Right lobe of liver (tissue), 4 donors: ENCODE results near the gene RB1.
"Not testable (repeated sequence)": the region's sequence is repeated elsewhere in the genome, so short reads cannot be mapped to it uniquely, and the experiment has no call there.

Source experiments
- CTCF ChIP-seq, 4 donors: fragments of 200-600 bp in 3 of 4; fragments of 450-650 bp in 1 of 4; IDR thresholded peaks; one replicate each; pipeline versions ENCODE4 v1.5.1 to v1.8.0; 2016 to 2022; ENCODE audit warnings: antibody characterized with exemption in 4 of 4, mild to moderate bottlenecking in 2 of 4
- POLR2A ChIP-seq: fragments of 450-650 bp; IDR thresholded peaks from one replicate; pipeline ENCODE4 v1.6.1; 2017; ENCODE audit warnings: antibody characterized with exemption, mild to moderate bottlenecking
- donor health status: DM: no; HTN: no; CAD: no.
- donor health status: DM: no; HTN: no; CAD: no.
- donor health status: DM: no; HTN: yes; CAD: no.

GRCh38 chr13:48355524-48355923 is 52.0 kb downstream of the RB1 start:
- TF ChIP-seq POLR2A; CTCF (IDR thresholded peaks at IDR 0.05): not testable (repeated sequence)
